IMR-90 (cell line): Measurements from ENCODE around the gene HOXD3. TPM values are rescaled to one million over a fixed set of nuclear protein-coding genes. Genes with fewer than 3 reads are reported as not detected.
A peak's percentile ranks its signal among the peaks of the same experiment; 100 is the strongest.

Source experiments
- ATAC-seq: fragments of 200-7000 bp; cut with Tn5 transposase; 2 replicates; pipeline ENCODE4 v1.9.1; 2020; ENCODE audit warnings: low read depth, mild to moderate bottlenecking, moderate library complexity
- BruUV-seq: library from RNA; stranded (reverse); fragments of 400-500 nt; replicated peaks from 2 replicates; lab custom pipeline; 2021; lab: Mats Ljungman, UMichigan
- CTCF ChIA-PET: fragments of 300-600 bp; formaldehyde crosslinking; extraction: SDS; loops from one replicate; lab custom pipeline; 2021; ENCODE audit warnings: antibody characterized with exemption; lab: Yijun Ruan, JAX
- POLR2A ChIA-PET: fragments of 300-600 bp; sonication (Branson Sonifier 250); formaldehyde crosslinking; loops from one replicate; lab custom pipeline; 2022; ENCODE audit warnings: antibody characterized with exemption; ENCODE audit not compliant: unreplicated experiment; lab: Charles Lee
- DNase-seq: peaks from one replicate; pipeline ENCODE4 v3.0.0; 2013
- H2AFZ ChIP-seq: replicated peaks from 2 replicates; pipeline ENCODE3; 2013; ENCODE audit warnings: low read length, mild to moderate bottlenecking; ENCODE audit not compliant: poor library complexity
- H2AK5ac ChIP-seq: 2 replicates; pipeline ENCODE4 v1.6.1; 2013; ENCODE audit warnings: low read depth, low read length, inconsistent platforms
- H2AK9ac ChIP-seq: replicated peaks from 2 replicates; pipeline ENCODE3; 2013; ENCODE audit warnings: mild to moderate bottlenecking, low read depth, low read length, moderate library complexity; ENCODE audit not compliant: poor library complexity
- H2BK120ac ChIP-seq: 2 replicates; pipeline ENCODE4 v1.6.1; 2013; ENCODE audit warnings: low read depth, low read length, inconsistent platforms
- H2BK15ac ChIP-seq: 3 replicates; pipeline ENCODE4 v1.6.1; 2013; ENCODE audit warnings: low read depth, low read length, inconsistent platforms
- H2BK20ac ChIP-seq: 2 replicates; pipeline ENCODE4 v1.6.1; 2013; ENCODE audit warnings: low read depth, mild to moderate bottlenecking, inconsistent platforms, low read length, moderate library complexity
- H2BK5ac ChIP-seq: 2 replicates; pipeline ENCODE4 v1.6.1; 2013; ENCODE audit warnings: mild to moderate bottlenecking, low read depth, low read length, inconsistent platforms; ENCODE audit not compliant: poor library complexity, severe bottlenecking
- H3K14ac ChIP-seq: replicated peaks from 2 replicates; pipeline ENCODE4 v1.6.1; 2013; ENCODE audit warnings: low read depth, low read length, inconsistent platforms
- H3K18ac ChIP-seq: 2 replicates; pipeline ENCODE4 v1.6.1; 2013; ENCODE audit warnings: low read depth, low read length, control low read depth
- H3K23ac ChIP-seq: 2 replicates; pipeline ENCODE4 v1.6.1; 2013; ENCODE audit warnings: low read depth, low read length, inconsistent platforms
- H3K27ac ChIP-seq: 2 replicates; pipeline ENCODE4 v1.5.1; 2013; ENCODE audit warnings: mild to moderate bottlenecking, control low read depth, low read length; ENCODE audit not compliant: insufficient read depth
- H3K27me3 ChIP-seq: 2 replicates; pipeline ENCODE4 v1.6.1; 2013; ENCODE audit warnings: low read length; ENCODE audit not compliant: control insufficient read depth, insufficient read depth
- H3K36me3 ChIP-seq: 2 replicates; pipeline ENCODE4 v1.6.1; 2013; ENCODE audit warnings: low read length, mixed read lengths; ENCODE audit not compliant: control insufficient read depth, insufficient read depth
- H3K4ac ChIP-seq: 2 replicates; pipeline ENCODE4 v1.6.1; 2013; ENCODE audit warnings: low read depth, low read length, inconsistent platforms
- H3K4me1 ChIP-seq: 2 replicates; pipeline ENCODE4 v1.6.1; 2013; ENCODE audit warnings: low read length, mixed read lengths; ENCODE audit not compliant: control insufficient read depth, insufficient read depth
- H3K4me2 ChIP-seq: 2 replicates; pipeline ENCODE4 v1.6.1; 2013; ENCODE audit warnings: low read depth, mild to moderate bottlenecking, control low read depth, low read length, moderate library complexity
- H3K4me3 ChIP-seq: 2 replicates; pipeline ENCODE4 v1.5.1; 2013; ENCODE audit warnings: low read depth, mild to moderate bottlenecking, control low read depth, low read length, moderate library complexity; ENCODE audit not compliant: insufficient read depth
- H3K56ac ChIP-seq: 2 replicates; pipeline ENCODE4 v1.6.1; 2013; ENCODE audit warnings: low read length, inconsistent platforms; ENCODE audit not compliant: insufficient read depth; ENCODE audit errors: extremely low read depth
- H3K79me1 ChIP-seq, 2 experiments: 2 replicates each; pipeline ENCODE4 v1.6.1; 2013; ENCODE audit warnings: low read length in 2 of 2, inconsistent platforms in 1 of 2, low read depth in 1 of 2
- H3K9ac ChIP-seq: 2 replicates; pipeline ENCODE4 v1.6.1; 2013; ENCODE audit warnings: low read depth, low read length, control low read depth
- H3K9me1 ChIP-seq: 2 replicates; pipeline ENCODE4 v1.6.1; 2013; ENCODE audit warnings: low read length, inconsistent platforms; ENCODE audit not compliant: insufficient read depth
- H3K9me3 ChIP-seq: 2 replicates; pipeline ENCODE4 v1.6.1; 2013; ENCODE audit warnings: low read length; ENCODE audit not compliant: control insufficient read depth, insufficient read depth
- H4K20me1 ChIP-seq: 2 replicates; pipeline ENCODE4 v1.6.1; 2013; ENCODE audit warnings: low read length, inconsistent platforms; ENCODE audit not compliant: insufficient read depth
- H4K5ac ChIP-seq: 2 replicates; pipeline ENCODE4 v1.6.1; 2013; ENCODE audit warnings: mild to moderate bottlenecking, low read depth, low read length, control low read depth
- H4K8ac ChIP-seq, 2 experiments: 2 replicates each; pipeline ENCODE4 v1.6.1; 2013; ENCODE audit warnings: low read depth in 2 of 2, low read length in 2 of 2, control low read depth in 1 of 2, inconsistent platforms in 1 of 2
- H4K91ac ChIP-seq: 2 replicates; pipeline ENCODE4 v1.6.1; 2013; ENCODE audit warnings: low read depth, low read length, inconsistent platforms; ENCODE audit not compliant: insufficient read depth
- MAFK ChIP-seq: IDR thresholded peaks from 2 replicates; pipeline ENCODE4 v1.6.1; 2012; ENCODE audit warnings: low read depth, low read length, improper control_type of control experiment
- RAD21 ChIP-seq: IDR thresholded peaks from 2 replicates; pipeline ENCODE4 v1.6.1; 2012; ENCODE audit warnings: low read length, improper control_type of control experiment
- WGBS, 2 experiments: methylation state at CpG; one replicate each; pipeline versions ENCODE4 v1.1.5 to v1.1.7; 2013; ENCODE audit warnings: missing lambda C conversion rate in 2 of 2; ENCODE audit not compliant: insufficient read length in 1 of 2; ENCODE audit errors: extremely low coverage in 2 of 2; 5-methylcytosine and 5-hydroxymethylcytosine counted together
- dilution Hi-C: fragments of 300-500 bp; cut with HindIII; formaldehyde crosslinking; loops from one replicate; pipeline ENCODE4 v1.14.3; 2018; ENCODE audit warnings: low sequenced_read_pairs; ENCODE audit not compliant: unreplicated experiment
- in situ Hi-C: fragments of 300-500 bp; cut with MboI; formaldehyde crosslinking; loops from 3 replicates; pipeline ENCODE4 v1.14.3; 2019; ENCODE audit warnings: low sequenced_read_pairs, inconsistent platforms, mixed read lengths
- intact Hi-C: fragments of 100-400 bp; cut with micrococcal nuclease; formaldehyde crosslinking; loops from 2 replicates; pipeline ENCODE4 v1.10.0; 2022
- polyA plus RNA-seq, 3 experiments: library from polyadenylated mRNA; depleted of rRNA; stranded (reverse); fragments of >200 nt; gene quantifications; 2 replicates each; pipeline ENCODE4 v1.2.3, GENCODE V29; 2012; ENCODE audit warnings: low replicate concordance in 1 of 3
- total RNA-seq: library from RNA; depleted of rRNA; stranded (reverse); fragments of >200 nt; gene quantifications from 2 replicates; pipeline ENCODE4 v1.2.3, GENCODE V29; 2012

Gene HOXD3
- total and polyA plus RNA-seq, 2 of the 4 experiments (the other 2 are of a cell fraction): not detected

GRCh38 chr2:176177580-176178037 is 20.5 kb downstream of the HOXD3 start:
- Histone ChIP-seq H2BK20ac (no peak overlapping the region), H3K27ac (no peak overlapping the region), H2BK5ac (no peak overlapping the region), H3K27me3 (peaks cover 73% of the 10 kb centered on the region), H3K9me3 (0 out of 2 replicates have a peak, but pooled peaks cover 2% of the 10 kb centered on the region), H4K8ac (no peak overlapping the region), H3K18ac (no peak overlapping the region), H2AK9ac (no peak overlapping the region), H3K4ac (no peak overlapping the region), H2AFZ (peak overlapping the region; percentile 39), H3K79me1 (no peaks in the 10 kb centered on the region), H2BK15ac (no peak overlapping the region), H3K4me3 (no peak overlapping the region), H4K20me1 (no peaks in the 10 kb centered on the region), H3K14ac (no peak overlapping the region), H3K9me1 (no peaks in the 10 kb centered on the region), H3K4me1 (no peaks in the 10 kb centered on the region), H4K5ac (no peak overlapping the region), H3K23ac (no peak overlapping the region), H4K91ac (no peak overlapping the region), H3K36me3 (no peaks in the 10 kb centered on the region), H3K9ac (no peak overlapping the region), H3K4me2 (no peak overlapping the region), H3K56ac (no peak overlapping the region), H2BK120ac (no peak overlapping the region), H2AK5ac (no peak overlapping the region)
- no peak for DNase-seq
- in situ Hi-C loops (no loop called here), dilution Hi-C loops (no loop called here), intact Hi-C loops (no loop called here)
- CTCF ChIA-PET: interaction anchor here (0.6 kb wide), 1 partner anchor 120 kb away, joined by 3 read pairs; no protein-coding TSS in a partner anchor
- POLR2A ChIA-PET: no interaction called here
- BruUV-seq: no TSS peak
- no peak for ATAC-seq
- WGBS, 2 experiments: 0% methylated on average over 3 of the region's 12 CpGs; no CpG with 5 or more reads in 1 of the 2 experiments
- TF ChIP-seq MAFK (no peak), RAD21 (no peak)
